GM12874 (cell line): Measurements from ENCODE around the gene KANSL1.

Source experiments
- TF ChIP-seq, protein P1 (sequence below): IDR thresholded peaks from 2 replicates; pipeline ENCODE4 v1.5.1; 2011; ENCODE audit warnings: low read depth, mild to moderate bottlenecking, control low read depth, low read length, moderate library complexity; ENCODE audit not compliant: insufficient read depth

Gene KANSL1

DNA sequence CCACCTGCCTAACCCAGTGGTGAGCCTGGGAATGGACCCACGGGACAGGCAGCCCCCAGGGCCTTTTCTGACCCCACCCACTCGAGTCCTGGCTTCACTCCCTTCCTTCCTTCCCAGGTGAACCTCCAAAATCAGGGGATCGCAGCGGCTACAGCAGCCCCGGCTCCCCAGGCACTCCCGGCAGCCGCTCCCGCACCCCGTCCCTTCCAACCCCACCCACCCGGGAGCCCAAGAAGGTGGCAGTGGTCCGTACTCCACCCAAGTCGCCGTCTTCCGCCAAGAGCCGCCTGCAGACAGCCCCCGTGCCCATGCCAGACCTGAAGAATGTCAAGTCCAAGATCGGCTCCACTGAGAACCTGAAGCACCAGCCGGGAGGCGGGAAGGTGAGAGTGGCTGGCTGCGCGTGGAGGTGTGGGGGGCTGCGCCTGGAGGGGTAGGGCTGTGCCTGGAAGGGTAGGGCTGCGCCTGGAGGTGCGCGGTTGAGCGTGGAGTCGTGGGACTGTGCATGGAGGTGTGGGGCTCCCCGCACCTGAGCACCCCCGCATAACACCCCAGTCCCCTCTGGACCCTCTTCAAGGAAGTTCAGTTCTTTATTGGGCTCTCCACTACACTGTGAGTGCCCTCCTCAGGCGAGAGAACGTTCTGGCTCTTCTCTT is 196.8 kb downstream of the KANSL1 start:
- TF ChIP-seq, protein P1, sequence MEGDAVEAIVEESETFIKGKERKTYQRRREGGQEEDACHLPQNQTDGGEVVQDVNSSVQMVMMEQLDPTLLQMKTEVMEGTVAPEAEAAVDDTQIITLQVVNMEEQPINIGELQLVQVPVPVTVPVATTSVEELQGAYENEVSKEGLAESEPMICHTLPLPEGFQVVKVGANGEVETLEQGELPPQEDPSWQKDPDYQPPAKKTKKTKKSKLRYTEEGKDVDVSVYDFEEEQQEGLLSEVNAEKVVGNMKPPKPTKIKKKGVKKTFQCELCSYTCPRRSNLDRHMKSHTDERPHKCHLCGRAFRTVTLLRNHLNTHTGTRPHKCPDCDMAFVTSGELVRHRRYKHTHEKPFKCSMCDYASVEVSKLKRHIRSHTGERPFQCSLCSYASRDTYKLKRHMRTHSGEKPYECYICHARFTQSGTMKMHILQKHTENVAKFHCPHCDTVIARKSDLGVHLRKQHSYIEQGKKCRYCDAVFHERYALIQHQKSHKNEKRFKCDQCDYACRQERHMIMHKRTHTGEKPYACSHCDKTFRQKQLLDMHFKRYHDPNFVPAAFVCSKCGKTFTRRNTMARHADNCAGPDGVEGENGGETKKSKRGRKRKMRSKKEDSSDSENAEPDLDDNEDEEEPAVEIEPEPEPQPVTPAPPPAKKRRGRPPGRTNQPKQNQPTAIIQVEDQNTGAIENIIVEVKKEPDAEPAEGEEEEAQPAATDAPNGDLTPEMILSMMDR = no peak

DNA sequence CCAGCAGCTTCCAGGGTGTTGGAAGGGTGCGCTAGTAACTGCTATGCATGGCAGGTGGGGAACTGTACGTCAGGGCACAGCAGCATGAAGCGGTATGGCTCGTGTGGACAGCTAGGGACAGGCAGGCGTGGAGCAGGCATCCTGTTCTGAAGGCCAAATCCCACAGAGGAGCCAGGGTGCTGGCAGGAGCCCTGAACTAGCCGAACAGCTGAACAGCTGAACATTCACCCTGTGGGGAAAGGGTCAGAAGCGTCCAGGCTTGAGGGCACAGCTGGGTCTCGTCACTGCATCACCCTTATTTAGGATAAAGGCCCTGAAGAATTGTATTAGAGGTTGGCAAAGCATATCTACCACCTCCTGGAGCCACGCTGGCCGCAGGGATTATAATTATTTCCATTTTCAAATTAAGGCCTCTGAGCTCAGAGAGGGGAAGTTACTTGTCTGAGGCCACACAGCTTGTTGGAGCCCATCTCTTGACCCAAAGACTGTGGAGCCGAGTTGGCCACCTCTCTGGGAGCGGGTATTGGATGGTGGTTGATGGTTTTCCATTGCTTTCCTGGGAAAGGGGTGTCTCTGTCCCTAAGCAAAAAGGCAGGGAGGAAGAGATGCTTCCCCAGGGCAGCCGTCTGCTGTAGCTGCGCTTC is 197.5 kb downstream of the KANSL1 start:
- TF ChIP-seq, protein P1 = no peak

DNA sequence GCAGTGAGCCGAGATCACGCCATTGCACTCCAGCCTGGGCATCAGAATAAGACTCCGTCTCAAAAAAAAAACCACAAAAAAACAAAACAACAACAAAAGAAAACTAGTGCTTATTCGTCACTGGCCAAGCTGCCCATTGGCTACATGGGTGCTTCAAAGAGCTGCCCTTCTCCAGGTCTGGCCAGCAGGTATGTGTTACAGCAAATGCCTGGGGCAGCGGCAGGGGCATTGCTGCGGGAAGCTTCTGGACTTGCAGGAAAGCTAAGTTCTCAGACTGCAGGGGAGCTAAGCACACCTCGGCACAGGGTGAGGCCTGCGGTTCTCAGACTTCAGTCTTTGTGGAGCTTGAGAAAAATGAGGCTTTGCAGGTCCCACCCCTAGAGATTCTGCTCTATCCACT is 198.2 kb downstream of the KANSL1 start:
- TF ChIP-seq, protein P1 = no peak

DNA sequence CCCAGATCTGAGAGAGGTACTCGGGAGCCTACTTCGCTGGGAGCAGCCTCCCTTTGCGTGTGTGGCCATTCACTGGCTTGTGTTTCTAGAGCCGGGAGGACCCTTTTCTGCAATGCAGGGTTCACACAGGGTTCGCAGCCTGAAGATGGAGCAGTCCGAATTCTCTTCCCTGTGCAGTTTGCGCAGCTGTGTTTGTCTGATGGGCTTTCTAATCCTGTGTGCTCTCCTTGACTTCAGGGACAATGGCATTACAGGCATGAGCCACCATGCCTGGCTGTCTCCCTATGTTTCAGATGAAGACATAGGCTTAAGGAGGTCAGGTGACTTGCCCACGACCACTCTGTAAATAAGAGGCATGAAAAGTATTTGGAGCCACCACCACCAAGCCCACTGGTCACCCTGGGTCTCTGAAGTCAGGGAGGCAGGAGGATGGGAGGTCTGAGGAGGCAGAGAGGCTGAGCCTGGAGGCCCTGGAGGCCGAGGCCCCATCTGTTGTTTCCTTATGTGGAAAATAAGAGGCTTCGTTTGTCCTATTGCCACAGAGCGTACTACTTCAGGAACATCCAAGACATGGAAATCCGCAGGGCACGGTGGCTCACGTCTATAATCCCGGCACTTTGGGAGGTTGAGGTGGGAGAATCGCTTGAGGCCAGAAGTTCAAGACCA is 199.1 kb downstream of the KANSL1 start:
- TF ChIP-seq, protein P1 = no peak

DNA sequence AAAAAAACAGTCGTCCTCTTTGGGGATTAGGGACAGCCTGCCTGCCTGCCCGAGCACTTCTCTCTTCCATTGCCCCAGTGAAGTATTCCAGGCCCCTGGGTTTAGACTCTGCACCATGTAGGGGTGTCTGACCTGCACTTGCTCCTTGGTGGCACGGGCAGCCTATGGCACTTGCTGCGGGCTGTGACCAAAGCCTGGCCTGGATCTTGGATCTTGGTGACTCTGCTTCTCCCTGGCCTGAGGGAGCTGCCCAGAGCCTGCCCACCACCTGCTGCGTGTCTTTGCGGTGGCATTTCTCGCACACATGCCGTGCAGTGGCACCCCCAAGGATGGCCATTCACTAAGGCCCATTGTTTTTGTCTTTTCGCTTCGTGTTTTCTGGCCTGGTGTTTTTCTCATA is 200.3 kb downstream of the KANSL1 start:
- TF ChIP-seq, protein P1 = no peak

DNA sequence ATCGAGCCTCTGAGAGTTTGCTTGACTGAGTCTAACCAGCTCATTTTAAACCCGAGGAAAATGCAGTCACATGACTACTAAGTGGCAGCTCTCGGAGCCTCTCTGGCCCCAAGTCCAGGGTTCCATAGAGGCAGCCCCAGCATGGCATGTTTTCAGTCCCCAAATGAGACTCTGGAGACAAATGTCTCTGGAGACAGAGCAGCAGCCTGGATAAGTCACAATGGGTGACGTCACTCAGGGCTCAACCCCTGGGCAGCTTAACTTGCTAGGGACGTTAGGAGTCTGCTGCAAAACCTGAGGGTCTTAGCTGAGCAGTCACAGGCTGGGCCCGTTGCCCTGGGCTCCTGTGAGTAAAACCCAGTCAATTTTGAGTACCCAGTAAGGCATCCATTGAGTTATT is 201.1 kb downstream of the KANSL1 start:
- TF ChIP-seq, protein P1 = no peak

DNA sequence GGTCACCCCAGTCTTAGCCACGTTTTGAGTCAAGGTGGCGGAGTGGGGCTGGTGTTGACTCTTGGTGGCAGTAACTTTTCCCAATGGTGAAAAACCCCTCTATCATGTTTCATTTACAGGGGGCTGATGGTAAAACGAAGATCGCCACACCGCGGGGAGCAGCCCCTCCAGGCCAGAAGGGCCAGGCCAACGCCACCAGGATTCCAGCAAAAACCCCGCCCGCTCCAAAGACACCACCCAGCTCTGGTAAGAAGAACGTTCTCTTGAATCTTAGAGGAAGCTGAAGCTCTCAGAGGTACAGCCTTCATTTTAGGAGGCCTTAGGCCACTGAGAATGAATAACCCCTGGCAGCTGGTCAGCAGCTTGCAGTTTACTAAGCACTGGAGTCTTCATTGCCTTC is 201.9 kb downstream of the KANSL1 start:
- TF ChIP-seq, protein P1 = no peak
